Ascending aorta (tissue), 2 donors: ENCODE results near the gene GLG1. TPM values are rescaled to one million over a fixed set of nuclear protein-coding genes. Genes with fewer than 3 reads are reported as not detected.
"Not testable (repeated sequence)": the region's sequence is repeated elsewhere in the genome, so short reads cannot be mapped to it uniquely, and the experiment has no call there.

Experiments
- DNase-seq, 2 donors: peaks; one replicate each; pipeline ENCODE4 v3.0.0-alpha.2; 2019; ENCODE audit warnings: low spot score in 2 of 2
- H3K27ac ChIP-seq, 2 donors: fragments of 200-600 bp; sonication (generic); one replicate each; pipeline ENCODE4 v1.5.1; 2016 to 2017; ENCODE audit warnings: mild to moderate bottlenecking in 1 of 2
- H3K27me3 ChIP-seq: fragments of 200-600 bp; sonication (generic); one replicate; pipeline ENCODE4 v1.5.1; 2017
- H3K36me3 ChIP-seq, 2 donors: fragments of 200-600 bp; sonication (generic); one replicate each; pipeline ENCODE4 v1.5.1; 2016
- H3K4me1 ChIP-seq, 2 donors: fragments of 200-600 bp; sonication (generic); one replicate each; pipeline ENCODE4 v1.5.1; 2016 to 2017; ENCODE audit warnings: mild to moderate bottlenecking in 1 of 2
- H3K4me3 ChIP-seq, 2 donors: fragments of 200-600 bp; sonication (generic); one replicate each; pipeline ENCODE4 v1.5.1; 2016 to 2017; ENCODE audit warnings: mild to moderate bottlenecking in 1 of 2
- H3K9me3 ChIP-seq, 2 donors: fragments of 200-600 bp; sonication (generic); one replicate each; pipeline ENCODE4 v1.5.1; 2016
- intact Hi-C: fragments of 100-400 bp; cut with DNase I; formaldehyde crosslinking; loops from one replicate; pipeline ENCODE4 v1.15.1; 2023
- total RNA-seq: library from RNA; depleted of rRNA; stranded (reverse); fragments of >200 nt; gene quantifications from one replicate; pipeline ENCODE4 v1.1.0, GENCODE V29; 2016
- TF ChIP-seq, protein P1 (sequence below), 3 experiments: fragments of 200-600 bp in 2 of 3; fragments of 450-650 bp in 1 of 3; sonication (generic) in 2 of 3; IDR thresholded peaks; one replicate each; pipeline ENCODE4 v1.5.1; 2016 to 2019; ENCODE audit warnings: antibody characterized with exemption in 3 of 3, mild to moderate bottlenecking in 1 of 3, moderate library complexity in 1 of 3

Gene GLG1
- total RNA-seq, 1 donor from 2014 or later, result 77.0 TPM

GRCh38 chr16:74524926-74525325 is 82.0 kb downstream of the GLG1 start:
- Histone ChIP-seq H3K4me1 (no peaks in the 10 kb centered on the region), H3K4me3 (no peak overlapping the region), H3K9me3 (peaks cover 0 to 12% of the 10 kb centered on the region in 2 donors), H3K36me3 (peaks cover 0 to 14% of the 10 kb centered on the region in 2 donors), H3K27me3 (no peaks in the 10 kb centered on the region), H3K27ac (no peak overlapping the region)
- DNase-seq, result no peak
- intact Hi-C loops, result no loop called here
- TF ChIP-seq, protein P1, sequence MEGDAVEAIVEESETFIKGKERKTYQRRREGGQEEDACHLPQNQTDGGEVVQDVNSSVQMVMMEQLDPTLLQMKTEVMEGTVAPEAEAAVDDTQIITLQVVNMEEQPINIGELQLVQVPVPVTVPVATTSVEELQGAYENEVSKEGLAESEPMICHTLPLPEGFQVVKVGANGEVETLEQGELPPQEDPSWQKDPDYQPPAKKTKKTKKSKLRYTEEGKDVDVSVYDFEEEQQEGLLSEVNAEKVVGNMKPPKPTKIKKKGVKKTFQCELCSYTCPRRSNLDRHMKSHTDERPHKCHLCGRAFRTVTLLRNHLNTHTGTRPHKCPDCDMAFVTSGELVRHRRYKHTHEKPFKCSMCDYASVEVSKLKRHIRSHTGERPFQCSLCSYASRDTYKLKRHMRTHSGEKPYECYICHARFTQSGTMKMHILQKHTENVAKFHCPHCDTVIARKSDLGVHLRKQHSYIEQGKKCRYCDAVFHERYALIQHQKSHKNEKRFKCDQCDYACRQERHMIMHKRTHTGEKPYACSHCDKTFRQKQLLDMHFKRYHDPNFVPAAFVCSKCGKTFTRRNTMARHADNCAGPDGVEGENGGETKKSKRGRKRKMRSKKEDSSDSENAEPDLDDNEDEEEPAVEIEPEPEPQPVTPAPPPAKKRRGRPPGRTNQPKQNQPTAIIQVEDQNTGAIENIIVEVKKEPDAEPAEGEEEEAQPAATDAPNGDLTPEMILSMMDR (IDR thresholded peaks at IDR 0.05), result no peak

DNA sequence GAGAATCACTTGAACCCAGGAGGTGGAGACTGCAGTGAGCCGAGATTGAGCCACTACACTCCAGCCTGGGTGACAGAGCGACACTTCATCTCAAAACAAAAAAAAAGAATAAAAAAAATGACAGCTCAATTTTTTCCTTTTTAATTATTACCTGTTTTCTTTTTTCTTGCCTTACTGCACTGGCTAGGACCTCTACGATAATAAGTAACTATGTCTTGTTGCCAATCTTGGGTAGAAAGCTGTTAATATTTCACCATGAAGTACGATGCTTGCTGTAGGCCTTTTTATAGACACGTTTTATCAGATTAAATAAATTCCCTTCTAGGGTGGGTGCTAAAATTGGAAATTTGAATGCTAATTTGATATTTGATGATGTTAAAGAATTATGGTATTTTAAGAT is 82.8 kb downstream of the GLG1 start:
- peaks cover 0 to 14% of the 10 kb centered on the region in 2 donors for H3K36me3 ChIP-seq
- intact Hi-C loops, result no loop called here
- H3K4me3 ChIP-seq, result no peak overlapping the region
- DNase-seq, result no peak
- H3K27me3 ChIP-seq, result no peaks in the 10 kb centered on the region
- TF ChIP-seq, protein P1 (IDR thresholded peaks at IDR 0.05), result no peak
- peaks cover 0 to 12% of the 10 kb centered on the region in 2 donors for H3K9me3 ChIP-seq
- H3K27ac ChIP-seq, result no peak overlapping the region
- no peaks in the 10 kb centered on the region for H3K4me1 ChIP-seq

DNA sequence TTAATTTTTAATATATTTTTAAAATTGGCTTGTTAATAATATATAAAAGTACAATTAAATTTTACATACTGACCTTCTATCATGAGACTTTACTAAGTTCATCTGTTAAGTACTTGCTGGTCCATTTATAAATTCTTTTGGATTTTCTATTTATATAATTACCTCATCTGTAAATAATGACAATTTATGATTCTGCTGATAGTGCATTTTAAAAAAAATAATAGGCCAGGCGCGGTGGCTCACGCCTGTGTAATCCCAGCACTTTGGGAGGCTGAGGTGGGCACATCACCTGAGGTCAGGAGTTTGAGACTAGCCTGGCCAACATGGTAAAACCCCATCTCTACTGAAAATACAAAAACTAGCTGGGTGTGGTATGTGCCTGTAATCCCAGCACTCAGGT is 83.2 kb downstream of the GLG1 start:
- H3K4me1 ChIP-seq, H3K4me3 ChIP-seq, H3K27ac ChIP-seq, DNase-seq, H3K27me3 ChIP-seq, intact Hi-C loops: not testable (repeated sequence)
- peaks cover 0 to 14% of the 10 kb centered on the region in 2 donors for H3K36me3 ChIP-seq
- peaks cover 0 to 12% of the 10 kb centered on the region in 2 donors for H3K9me3 ChIP-seq

GRCh38 chr16:74522160-74522559 is 84.8 kb downstream of the GLG1 start:
- Histone ChIP-seq H3K4me1 (no peaks in the 10 kb centered on the region), H3K27me3 (no peaks in the 10 kb centered on the region), H3K27ac (no peak overlapping the region), H3K4me3 (no peak overlapping the region), H3K9me3 (peaks cover 0 to 12% of the 10 kb centered on the region in 2 donors), H3K36me3 (peaks cover 0 to 14% of the 10 kb centered on the region in 2 donors)
- intact Hi-C loops, result no loop called here
- TF ChIP-seq, protein P1 (IDR thresholded peaks at IDR 0.05), result no peak
- no peak for DNase-seq

GRCh38 chr16:74521691-74522090 is 85.2 kb downstream of the GLG1 start:
- intact Hi-C loops, result no loop called here
- TF ChIP-seq, protein P1 (IDR thresholded peaks at IDR 0.05), result no peak
- no peak overlapping the region for H3K4me3 ChIP-seq
- H3K36me3 ChIP-seq, result peaks cover 0 to 14% of the 10 kb centered on the region in 2 donors
- peaks cover 0 to 12% of the 10 kb centered on the region in 2 donors for H3K9me3 ChIP-seq
- no peaks in the 10 kb centered on the region for H3K4me1 ChIP-seq
- no peaks in the 10 kb centered on the region for H3K27me3 ChIP-seq
- DNase-seq, result no peak
- no peak overlapping the region for H3K27ac ChIP-seq

- intact Hi-C loops, H3K9me3 ChIP-seq, H3K27me3 ChIP-seq, H3K27ac ChIP-seq, DNase-seq, H3K36me3 ChIP-seq, H3K4me3 ChIP-seq, H3K4me1 ChIP-seq: not testable (repeated sequence)
Observed at GRCh38 chr16:74518934-74519333, 88.0 kb downstream of the GLG1 start.

- no peak overlapping the region for H3K27ac ChIP-seq
- intact Hi-C loops, result no loop called here
- TF ChIP-seq, protein P1 (IDR thresholded peaks at IDR 0.05), result no peak
- DNase-seq, result no peak
- no peaks in the 10 kb centered on the region for H3K27me3 ChIP-seq
- no peak overlapping the region for H3K4me3 ChIP-seq
- no peaks in the 10 kb centered on the region for H3K4me1 ChIP-seq
- H3K9me3 ChIP-seq, result no peaks in the 10 kb centered on the region
- H3K36me3 ChIP-seq, result no peaks in the 10 kb centered on the region
Observed at GRCh38 chr16:74511961-74512360, 95.0 kb downstream of the GLG1 start.
